Keratinocyte (primary cell): ENCODE data around the gene GM2A.

ENCODE experiments used
- CTCF ChIP-seq, 3 experiments: IDR thresholded peaks in 1 of 3; conservative IDR thresholded peaks in 1 of 3; optimal IDR thresholded peaks in 1 of 3; 2 replicates in 2 of 3; 3 replicates in 1 of 3; pipeline versions ENCODE3 to v1.5.1; 2011; ENCODE audit warnings: low read length in 3 of 3, mild to moderate bottlenecking in 3 of 3, moderate library complexity in 2 of 3, control low read depth in 1 of 3, inconsistent platforms in 1 of 3; ENCODE audit not compliant: insufficient read depth in 2 of 3; ENCODE audit errors: extremely low read depth in 1 of 3
- EZH2 ChIP-seq: IDR thresholded peaks from one replicate; pipeline ENCODE4 v1.6.1; 2012; ENCODE audit warnings: inconsistent platforms, mild to moderate bottlenecking, low read length, moderate library complexity

- TF ChIP-seq EZH2 (no peak), CTCF (optimal IDR thresholded peaks at IDR 0.05 in 1 of 3, IDR thresholded peaks at IDR 0.05 in 1 of 3, conservative IDR thresholded peaks at IDR 0.05 in 1 of 3; ENCODE audit: extremely low read depth in 1 of 3, insufficient read depth in 2 of 3, low read length in 3 of 3) (peak; percentile 83 to 95 (median 88))
Measured at GRCh38 chr5:151315998-151316597, 63.1 kb downstream of the GM2A start.
